ENCODE measurements around the gene PLCG2. TPM values are rescaled to one million over a fixed set of nuclear protein-coding genes. Genes with fewer than 3 reads are reported as not detected.

The PLCG2 gene
- polyA plus RNA-seq, 1 donor from 2014 or later = not detected

- Histone ChIP-seq H3K79me2 (replicated peaks; ENCODE audit: insufficient read depth, low read length) (no peaks in the 10 kb centered on the region), H3K9me3 (ENCODE audit: low read length) (no peaks in the 10 kb centered on the region), H3K27me3 (ENCODE audit: insufficient read depth, low read depth, low read length) (no peaks in the 10 kb centered on the region), H3K27ac (ENCODE audit: low read length) (no peak overlapping the region), H2AFZ (ENCODE audit: low read depth, low read length) (no peak overlapping the region), H3K4me3 (ENCODE audit: low read length) (no peak overlapping the region), H3K9me2 (ENCODE audit: insufficient read depth, low read length) (no peaks in the 10 kb centered on the region), H3K9ac (ENCODE audit: low read length) (no peak overlapping the region), H3K36me3 (ENCODE audit: insufficient read depth, low read length) (no peaks in the 10 kb centered on the region), H3K4me2 (ENCODE audit: low read length) (no peak overlapping the region), H4K20me1 (ENCODE audit: insufficient read depth) (no peaks in the 10 kb centered on the region), H3F3A (ENCODE audit: insufficient read depth, low read length, poor library complexity, severe bottlenecking) (no peaks in the 10 kb centered on the region)
- no peak for TF ChIP-seq CTCF (IDR thresholded peaks at IDR 0.05; ENCODE audit: poor library complexity, severe bottlenecking)
- no peak for TF ChIP-seq SMC3 (conservative IDR thresholded peaks at IDR 0.05; ENCODE audit: poor library complexity)
- no peak for TF ChIP-seq EP300 (conservative IDR thresholded peaks at IDR 0.05; ENCODE audit: poor library complexity, severe bottlenecking)
- TF ChIP-seq TAF1 (IDR thresholded peaks at IDR 0.05; ENCODE audit: low read depth) = no peak
- no peak for TF ChIP-seq EZH2 (IDR thresholded peaks at IDR 0.05; ENCODE audit: borderline replicate concordance, insufficient read depth, low read length, poor library complexity, severe bottlenecking)
- TF ChIP-seq RAD21 (conservative IDR thresholded peaks at IDR 0.05) = no peak
- TF ChIP-seq POLR2AphosphoS5 (IDR thresholded peaks at IDR 0.05) = no peak
- no peak for TF ChIP-seq MXI1 (conservative IDR thresholded peaks at IDR 0.05; ENCODE audit: poor library complexity, severe bottlenecking)
- TF ChIP-seq REST (IDR thresholded peaks at IDR 0.05; ENCODE audit: borderline replicate concordance) = no peak
These were observed 163.0 kb downstream of the PLCG2 start for GRCh38 chr16:81942007-81942601.

GRCh38 chr16:81945665-81946064 is 166.6 kb downstream of the PLCG2 start:
- Histone ChIP-seq H3K9me2 (ENCODE audit: insufficient read depth, low read length) (no peaks in the 10 kb centered on the region), H3K27me3 (ENCODE audit: insufficient read depth, low read depth, low read length) (no peaks in the 10 kb centered on the region), H3K9me3 (ENCODE audit: low read length) (no peaks in the 10 kb centered on the region), H3K27ac (ENCODE audit: low read length) (no peak overlapping the region), H3K36me3 (ENCODE audit: insufficient read depth, low read length) (no peaks in the 10 kb centered on the region), H4K20me1 (ENCODE audit: insufficient read depth) (no peaks in the 10 kb centered on the region), H3F3A (ENCODE audit: insufficient read depth, low read length, poor library complexity, severe bottlenecking) (no peaks in the 10 kb centered on the region), H3K4me2 (ENCODE audit: low read length) (no peak overlapping the region), H3K9ac (ENCODE audit: low read length) (no peak overlapping the region), H2AFZ (ENCODE audit: low read depth, low read length) (no peak overlapping the region), H3K79me2 (replicated peaks; ENCODE audit: insufficient read depth, low read length) (no peaks in the 10 kb centered on the region), H3K4me3 (ENCODE audit: low read length) (no peak overlapping the region)
- TF ChIP-seq RAD21 (conservative IDR thresholded peaks at IDR 0.05) = no peak
